ENCODE measurements around the gene MYZAP.

Gene MYZAP

DNA sequence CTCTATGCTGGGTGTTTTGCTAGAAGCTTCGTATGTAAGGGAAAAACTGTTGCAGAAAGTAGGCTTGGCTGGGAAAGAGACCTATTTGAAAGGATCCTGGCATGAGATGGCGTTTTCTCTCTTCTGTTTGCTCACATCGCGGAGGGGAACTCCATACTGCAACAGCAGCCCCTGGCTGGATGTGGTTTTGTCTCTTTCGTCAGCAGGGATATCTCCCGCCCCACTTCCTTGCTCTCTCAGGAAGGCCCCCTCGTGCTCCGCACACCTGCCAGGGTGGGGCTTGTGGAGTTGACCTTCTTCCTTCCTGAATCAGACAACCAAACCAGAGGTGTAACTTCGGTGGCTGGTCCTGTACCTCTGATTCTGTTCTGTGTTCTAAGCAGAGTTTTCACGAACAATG, 26.4 kb upstream of the MYZAP start:
- DNase-seq, result peak; percentile 32

DNA sequence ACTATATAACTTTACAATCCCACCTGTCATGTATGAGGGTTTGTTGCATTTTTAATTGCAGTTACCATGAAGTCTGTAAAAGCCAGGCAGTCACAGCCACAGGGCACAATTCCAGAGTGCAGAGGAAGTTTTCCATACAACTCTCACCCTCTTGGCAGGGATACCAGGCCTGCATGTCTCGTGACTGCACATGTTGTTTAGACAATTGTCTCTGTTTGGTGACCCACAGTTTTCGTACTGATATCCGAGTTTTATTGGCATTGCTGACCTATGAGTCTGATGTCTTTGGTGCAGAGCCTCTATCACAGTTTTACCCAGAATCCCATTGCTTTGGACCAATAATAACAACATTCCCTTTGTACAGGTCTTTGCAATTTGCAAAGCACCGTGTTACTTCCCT, 24.9 kb upstream of the MYZAP start:
- DNase-seq, result no peak

DNA sequence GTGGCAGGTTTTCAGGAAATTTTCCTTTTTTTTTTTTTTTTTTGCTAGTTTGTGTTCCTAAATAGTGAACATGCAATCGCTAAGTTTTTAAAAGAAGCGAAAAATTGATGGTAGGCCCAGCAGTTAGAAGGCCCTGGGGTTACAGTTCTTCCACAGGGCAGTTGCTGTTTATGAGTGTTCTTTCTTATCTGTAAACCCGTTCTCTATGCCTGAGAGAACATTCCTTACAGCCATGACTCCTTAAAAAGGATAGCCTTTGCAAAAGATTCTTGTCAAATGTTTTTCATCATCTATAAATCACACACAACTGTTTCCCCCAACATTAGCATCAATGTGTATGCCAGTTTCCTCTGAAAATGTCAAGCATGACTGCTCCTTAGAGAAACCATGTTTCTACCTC, 23.8 kb upstream of the MYZAP start:
- DNase-seq, result no peak

DNA sequence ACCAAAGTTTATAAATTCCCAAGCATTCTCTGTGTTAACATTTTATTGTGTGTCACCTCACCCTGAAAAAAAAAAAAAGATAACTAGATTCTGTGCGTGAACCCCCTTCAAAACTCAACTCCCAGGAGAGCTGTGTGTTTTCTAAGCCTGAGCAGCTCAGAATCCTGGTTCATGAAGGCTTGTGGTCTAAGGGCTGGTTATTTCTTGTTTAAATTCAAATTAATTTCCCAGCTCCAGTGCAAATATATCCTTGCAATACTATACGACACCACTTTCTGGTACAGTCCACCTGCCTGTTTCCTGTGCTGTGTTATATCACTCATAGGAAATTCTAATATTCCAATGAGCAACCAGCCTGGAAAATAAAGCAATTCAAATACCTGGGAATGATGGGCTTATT, 23.4 kb upstream of the MYZAP start:
- no peak for DNase-seq

DNA sequence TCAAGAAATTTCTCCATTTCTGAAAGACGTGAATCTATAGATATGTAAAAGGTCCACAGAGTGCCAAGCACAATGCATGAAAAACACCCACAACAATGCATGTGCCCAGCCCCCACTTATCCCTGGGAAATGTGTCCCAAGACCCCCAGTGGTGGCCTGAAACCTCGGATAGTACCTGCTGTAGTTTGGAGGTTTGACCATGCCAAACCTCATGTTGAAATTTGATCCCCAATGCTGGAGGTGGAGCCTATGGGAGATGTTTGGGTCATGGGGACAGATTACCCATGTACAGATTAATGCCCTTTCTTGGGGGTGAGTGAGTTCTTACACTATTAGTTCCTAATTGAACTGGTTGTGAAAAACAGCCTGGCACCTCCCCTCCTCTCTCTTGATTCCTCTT, 21.4 kb upstream of the MYZAP start:
- DNase-seq, result no peak

DNA sequence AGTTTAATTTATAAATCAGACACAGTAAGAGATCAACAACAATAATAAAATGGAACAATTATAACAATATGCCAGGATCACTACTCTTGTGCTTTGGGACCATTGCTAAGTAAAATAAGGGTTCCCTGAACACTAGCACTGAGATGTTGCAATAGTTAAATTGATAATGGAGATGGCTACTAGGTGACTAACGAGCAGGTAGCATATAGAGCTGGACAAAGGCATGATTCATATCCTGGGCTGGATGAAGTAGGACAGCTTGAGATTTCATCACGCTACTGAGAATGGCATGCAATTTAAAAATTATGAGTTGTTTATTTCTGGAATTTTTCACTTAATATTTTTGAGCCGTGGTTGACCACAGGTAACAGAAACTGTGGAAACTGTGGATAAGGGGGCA, 20.7 kb upstream of the MYZAP start:
- DNase-seq, result no peak

DNA sequence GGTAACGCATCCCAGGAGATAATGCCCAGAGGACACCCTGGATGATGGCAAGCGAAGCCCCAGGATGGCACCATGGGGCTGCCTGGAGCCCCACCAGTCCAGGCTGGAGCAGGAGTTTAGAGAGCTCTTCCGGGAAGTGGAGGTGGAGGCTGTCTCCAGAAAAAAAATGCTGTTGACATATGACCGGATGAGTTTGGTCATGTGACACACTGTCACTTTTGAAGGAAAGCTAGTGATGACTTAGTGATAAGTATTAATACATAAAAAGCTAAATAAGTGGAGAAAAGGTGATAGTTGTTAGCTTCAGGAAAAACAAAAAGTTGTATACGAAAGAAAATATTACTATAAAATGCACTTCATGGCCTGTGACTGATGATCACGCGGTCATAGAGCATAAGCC, 20.0 kb upstream of the MYZAP start:
- DNase-seq, result no peak

DNA sequence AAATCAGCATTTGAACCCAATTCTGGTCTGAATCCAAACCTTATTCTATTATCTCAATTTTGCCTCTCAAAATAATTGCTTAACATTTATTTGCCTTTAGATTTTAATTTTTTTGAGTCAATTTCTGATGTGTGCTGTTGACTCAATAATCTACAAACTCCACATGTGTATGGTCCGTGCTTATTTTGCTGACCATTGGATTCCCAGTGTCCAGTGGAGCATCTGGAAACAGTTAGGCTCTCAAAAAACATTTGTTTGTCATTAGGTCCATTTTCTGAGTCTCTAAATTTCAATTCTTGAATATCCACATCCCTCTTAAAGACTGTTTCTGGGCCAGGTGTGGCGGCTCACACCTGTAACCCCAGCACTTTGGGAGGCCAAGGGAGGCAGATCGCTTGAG, 19.2 kb upstream of the MYZAP start:
- DNase-seq, result no peak

DNA sequence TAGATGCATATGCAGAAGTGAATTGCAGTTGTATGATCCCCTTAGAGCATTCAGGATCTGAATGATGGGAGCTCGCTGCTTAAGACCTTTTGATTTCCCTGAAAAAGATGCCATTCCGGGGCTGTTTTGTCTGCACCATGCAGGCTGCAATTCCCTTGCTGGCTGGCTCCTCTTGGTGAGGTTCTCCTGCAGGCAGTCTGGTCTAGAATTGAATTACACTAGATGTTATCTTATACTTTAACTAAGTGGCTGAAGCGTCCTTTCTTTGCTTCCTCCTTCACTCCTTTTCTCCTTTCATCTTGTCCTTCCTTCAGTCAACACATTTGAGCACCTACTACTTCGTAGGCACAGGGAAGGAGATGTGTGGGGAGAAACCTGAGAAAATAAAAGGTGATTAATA, 18.6 kb upstream of the MYZAP start:
- no peak for DNase-seq

DNA sequence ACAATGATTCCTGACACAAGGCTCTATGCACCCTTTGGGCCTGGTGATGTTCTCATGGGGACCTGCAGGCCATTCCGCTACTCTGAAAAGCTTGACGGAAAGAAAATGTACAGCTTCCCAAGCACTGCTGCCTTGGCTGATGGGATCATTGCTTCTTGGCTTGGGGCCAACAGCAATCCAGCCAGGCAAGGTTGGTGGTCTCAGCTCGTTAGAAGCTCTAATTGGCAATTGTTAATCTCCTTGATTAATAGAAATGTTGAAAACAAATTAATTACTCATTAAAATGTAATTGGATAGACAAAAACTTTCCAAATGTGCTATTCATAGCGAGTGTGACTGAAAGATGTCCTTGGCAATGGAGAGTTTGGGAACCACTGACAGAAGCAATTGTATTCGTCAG, 16.3 kb upstream of the MYZAP start:
- DNase-seq, result no peak

DNA sequence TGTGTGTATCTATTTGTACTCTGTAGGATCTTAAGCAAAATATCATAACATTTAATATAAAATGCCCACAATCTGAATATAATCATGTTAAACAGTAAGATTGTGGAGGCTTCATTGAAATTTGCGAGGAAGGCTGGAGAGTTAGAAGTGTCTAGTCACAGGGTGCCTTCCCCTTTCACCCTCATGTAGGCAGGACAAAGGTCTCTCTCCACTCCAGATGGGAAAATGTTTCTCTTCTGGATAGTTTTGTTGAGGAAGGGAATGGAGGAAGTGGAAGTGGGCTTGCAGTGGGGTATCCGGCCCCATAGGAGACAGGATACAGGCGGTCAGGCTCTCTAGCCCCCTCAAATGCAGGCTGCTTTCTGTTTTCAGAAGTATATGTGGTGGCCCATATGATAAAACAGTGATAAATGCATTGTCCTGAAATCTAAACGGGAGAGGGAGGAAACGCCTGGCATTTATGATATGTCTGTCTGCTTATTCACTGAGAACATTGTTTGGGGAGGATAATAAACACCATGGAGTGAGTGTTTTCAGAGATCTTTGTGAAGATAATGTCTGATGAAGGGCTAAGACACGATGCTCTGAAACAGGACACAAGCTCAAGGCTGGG, 13.3 kb upstream of the MYZAP start:
- DNase-seq, result no peak

DNA sequence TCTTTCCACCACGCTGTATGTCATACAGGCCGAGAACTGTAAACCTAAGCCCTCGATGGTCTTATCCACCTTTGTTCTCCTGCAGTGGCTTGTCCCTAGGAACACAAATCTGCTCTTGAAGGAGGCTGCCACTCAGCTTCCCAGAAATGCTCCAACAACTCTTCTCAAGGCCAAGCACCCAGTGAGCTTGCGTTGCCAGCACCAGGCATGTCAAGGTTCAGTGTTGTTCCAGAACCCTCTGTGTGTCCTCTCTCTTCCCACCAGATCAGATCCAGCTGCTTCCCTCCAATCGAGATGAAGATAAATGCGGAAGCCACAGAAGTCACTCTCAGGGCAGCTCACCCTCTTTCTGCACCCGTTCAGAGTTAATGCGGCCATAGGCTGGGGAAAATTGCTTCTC, 11.3 kb upstream of the MYZAP start:
- no peak for DNase-seq

DNA sequence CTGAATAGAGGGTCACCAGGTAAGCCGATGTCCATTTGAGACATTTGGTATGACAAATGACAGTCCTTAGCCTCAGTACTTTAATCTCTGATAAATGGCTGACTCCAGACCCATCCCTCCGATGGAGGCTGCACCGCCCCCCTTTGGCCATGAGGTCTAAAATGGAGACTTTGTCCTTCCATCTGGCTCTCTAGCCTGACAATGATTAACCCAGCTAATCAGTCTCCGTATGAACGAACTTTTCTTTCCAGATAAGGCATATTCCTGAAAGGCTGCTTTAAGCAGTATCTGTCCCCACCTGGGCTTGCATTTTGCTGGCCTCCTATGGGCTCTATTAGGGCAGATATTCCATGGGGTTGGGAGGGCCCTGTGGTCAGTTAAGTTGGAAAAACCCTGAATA, 10.8 kb upstream of the MYZAP start:
- DNase-seq, result no peak

DNA sequence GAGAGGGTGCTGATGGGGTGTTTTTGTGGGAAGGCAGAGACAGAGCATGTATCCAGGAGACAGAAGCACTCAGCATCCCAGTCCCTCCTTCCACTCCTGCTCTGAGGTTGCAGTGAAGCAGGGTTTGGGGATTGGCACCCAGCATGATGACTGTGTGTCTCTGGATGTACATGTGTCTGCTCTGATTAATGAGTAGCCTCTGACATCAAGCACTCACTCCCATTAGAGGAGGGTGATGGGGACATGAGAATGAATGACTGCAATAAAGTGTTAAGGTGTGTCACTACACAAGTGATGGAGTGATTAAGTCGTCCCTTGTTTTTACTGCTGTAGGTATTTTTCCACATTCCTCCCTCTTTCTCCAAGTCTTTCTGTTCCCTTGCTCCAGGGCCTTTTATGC, 9.6 kb upstream of the MYZAP start:
- DNase-seq, result no peak

DNA sequence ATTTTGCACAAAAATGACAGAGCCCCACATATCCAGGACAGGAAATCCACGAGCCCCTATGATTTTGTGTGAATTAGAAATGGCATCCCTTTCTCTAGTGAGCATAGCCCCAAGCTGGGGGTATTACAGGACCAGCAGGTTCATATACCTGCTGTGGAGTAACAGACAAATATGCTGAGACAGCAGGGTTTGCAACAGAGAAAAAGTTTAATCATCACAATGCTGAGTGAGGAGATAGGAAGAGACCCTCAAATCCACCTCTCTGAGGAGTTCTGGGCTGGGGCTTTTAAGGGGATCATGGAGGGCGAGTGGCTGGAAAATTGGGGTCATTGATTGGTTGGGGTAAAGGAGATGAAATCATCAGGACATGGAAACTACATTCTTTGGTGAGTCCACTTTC, 8.4 kb upstream of the MYZAP start:
- no peak for DNase-seq

DNA sequence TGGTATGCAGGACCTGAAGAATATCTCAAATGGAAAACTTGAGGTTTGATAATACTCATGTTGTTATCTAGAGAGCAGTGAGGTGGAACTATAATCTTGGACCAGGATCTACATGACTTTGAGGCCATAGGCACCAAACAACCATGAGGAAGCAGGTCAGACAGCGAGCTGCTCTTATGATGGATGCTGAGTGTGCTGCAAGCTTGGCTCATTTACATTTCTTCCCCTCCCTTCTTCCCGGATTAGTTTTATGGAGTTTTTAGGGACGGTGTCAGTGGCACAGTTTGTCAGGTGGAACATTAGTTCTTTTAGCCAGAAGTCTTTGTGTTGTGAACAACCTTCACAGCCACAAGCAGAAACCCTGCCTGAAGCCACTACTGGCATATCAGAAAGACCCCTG, 8.0 kb upstream of the MYZAP start:
- no peak for DNase-seq

DNA sequence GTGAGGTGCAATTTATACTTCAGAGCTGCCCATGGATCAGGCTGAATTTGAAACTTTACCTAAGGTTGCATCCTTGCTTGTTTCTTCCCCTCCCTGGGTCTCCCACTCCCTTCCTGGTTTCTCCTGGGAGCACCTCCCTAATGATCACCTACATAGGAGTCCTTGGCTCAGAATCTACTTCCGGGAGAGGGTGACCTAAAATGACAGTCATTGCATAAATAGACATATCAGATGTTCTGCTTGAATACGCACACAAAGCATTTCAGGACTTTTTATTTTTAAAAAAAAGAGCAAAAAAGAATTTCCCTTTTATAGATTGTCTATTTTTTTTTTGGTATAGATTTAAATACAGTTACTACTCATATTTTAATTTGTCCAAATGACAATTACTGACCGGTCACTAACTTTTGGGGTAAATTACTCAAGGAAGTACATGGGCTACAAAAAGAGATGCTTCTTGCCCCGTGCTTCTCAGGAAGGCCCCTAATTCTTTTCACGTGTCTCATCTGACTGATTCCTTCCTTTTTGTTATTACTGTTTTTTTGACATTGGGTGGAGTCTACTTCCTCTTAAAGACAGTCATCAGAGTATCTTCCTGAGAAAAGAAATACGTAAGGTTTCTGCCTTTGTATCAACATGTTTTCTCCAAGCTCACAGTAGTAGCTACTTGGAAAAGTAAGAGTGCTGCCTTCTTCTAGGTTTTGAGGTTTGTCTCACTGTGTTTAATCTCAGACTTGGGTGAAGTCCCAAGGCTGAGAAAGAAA, 4.9 kb upstream of the MYZAP start:
- DNase-seq, result peak; percentile 60

DNA sequence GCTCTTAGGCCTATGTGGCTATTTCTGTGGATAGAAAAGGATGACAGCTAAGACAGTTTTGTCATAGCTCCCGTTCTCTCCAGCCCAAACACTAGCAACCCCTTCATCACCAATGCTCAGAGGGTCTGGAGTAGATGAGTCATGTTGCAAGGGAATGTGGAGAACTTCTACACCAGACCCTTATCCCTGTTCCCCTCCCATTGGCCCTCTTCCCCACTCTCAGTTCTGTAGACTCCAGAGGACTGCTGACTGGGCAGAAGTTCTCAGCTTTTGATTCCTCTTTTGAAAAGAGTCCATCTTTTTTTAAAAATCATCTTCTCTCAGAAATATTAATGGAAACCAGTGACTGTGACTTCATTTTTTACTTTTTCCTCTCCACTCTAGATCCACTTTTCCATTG, 2.4 kb upstream of the MYZAP start:
- no peak for DNase-seq

DNA sequence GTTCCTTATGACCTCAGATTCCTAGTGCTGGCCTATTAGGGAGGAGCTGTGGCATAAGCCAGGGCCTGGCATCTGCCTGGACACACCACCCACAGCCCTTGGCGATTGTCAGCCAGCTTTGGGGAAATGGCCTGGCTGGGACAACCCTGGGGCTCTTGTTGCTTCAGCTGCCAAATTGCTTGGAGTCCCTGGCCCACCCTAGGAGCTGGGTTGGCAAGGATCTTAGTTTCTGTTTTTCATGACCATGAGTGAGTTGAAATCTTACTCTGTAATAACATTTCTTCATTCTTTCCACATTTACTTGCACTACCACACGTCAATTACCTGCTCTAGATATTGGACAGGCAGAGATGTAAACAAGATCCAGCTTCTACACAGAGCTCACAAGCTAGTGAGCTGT, 1.9 kb upstream of the MYZAP start:
- no peak for DNase-seq

DNA sequence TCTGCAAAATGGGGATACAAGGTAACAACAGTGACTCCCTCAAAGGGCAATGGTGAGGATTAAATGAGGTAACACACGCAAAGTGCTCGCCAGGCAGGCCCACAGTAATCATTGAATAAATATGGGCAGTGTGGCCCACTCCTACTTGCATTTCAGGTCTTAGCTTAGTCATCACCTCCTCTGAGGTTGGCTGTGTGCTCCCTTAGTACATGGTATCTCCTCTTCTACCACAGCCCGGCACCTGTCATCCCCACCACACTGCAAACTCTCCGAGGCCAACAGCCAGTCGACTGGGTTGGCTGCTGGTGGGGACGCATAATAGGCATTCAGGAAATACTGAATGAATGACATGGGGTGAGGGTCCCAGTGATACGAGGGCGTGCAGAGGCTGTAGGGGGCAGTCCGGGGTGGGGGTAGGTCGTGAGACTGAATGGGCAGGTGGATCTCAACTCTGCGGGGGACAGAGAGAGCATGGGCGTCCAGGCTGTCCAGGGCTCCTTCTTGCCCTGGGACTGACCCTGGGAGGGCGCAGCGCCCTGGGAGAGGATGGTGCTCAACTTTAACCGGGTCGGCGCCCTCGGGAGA, 375 bp upstream of the MYZAP start:
- DNase-seq, result peak; percentile 10

DNA sequence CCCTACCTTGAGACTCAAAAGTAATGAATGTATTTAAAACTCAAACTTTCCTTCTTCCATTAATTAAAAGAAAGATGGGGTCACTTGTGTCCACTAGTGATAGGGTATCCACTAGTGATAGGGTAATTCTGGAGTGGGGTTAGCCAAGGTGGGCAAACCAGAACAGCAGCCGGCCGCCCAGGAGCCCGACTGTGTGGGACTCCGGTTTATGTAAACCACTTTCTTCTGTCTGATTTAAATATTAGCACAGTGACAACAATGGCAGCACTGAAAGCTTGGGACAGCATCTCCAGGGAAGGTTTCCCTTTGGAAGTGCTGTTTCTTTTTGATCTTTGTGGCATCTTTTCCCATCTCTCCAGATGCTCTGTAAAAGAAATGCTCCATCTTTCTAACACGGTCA, 722 bp downstream of the MYZAP start:
- DNase-seq, result no peak

DNA sequence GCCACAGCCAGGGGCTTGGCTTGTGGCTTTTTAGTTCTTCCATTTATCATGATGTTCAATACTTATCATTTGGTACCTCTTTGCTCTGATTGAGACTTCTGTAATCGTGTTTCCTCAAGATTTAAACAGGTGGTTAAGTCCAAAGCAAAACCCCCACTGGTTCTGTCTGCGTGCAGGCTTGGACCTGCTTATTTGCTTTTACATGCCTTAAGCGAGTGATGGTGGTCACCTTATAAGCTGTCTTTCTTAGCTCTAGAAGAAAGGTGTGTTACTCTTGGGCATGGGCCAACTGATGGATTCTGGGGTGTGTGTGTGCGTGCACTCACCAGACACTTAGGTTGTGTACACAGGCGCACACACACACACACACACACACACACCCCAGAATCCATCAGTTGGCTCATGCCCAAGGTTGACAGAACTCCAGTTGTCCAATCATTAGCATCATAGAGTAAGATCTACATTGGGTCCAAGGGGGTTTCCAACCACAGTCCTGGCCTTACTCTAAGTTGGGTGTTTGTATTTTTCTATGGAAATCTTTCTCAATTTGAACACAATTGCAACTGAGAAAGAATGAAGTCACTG, 1.2 kb downstream of the MYZAP start:
- no peak for DNase-seq

DNA sequence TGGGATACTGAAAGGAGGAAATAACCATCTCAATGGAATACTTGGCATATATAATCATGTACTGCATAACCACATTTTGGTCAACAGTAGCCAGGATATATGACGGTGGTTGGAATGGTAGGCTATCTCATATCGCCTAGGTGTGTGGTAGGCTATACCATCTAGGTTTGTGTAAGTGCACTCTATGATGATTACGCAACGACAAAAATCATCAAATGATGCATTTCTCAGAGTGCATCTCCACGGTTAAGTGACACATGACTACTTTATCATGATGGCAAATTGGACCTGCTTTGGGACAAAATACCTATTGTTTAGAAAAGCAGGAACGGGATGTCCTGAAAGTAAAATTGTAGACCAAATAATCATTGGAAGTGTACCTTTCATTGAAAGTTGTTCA, 2.8 kb downstream of the MYZAP start:
- no peak for DNase-seq

Measured in CD4-positive, alpha-beta T cell treated with Interleukin-4 for 4 hours (primary cell).